Liver (tissue), 9 donors: Measurements from ENCODE around the gene PSMG2. TPM values are rescaled to one million over a fixed set of nuclear protein-coding genes. Genes with fewer than 3 reads are reported as not detected.

ENCODE experiments used
- DNase-seq: peaks from one replicate; pipeline ENCODE4 v3.0.0-alpha.2; 2017; ENCODE audit warnings: low spot score
- H3K27ac ChIP-seq, 2 donors: one replicate each; pipeline ENCODE4 v1.7.0; 2013; ENCODE audit warnings: inconsistent platforms in 2 of 2, low read length in 2 of 2, control low read depth in 1 of 2, low read depth in 1 of 2, mild to moderate bottlenecking in 1 of 2
- H3K27me3 ChIP-seq, 4 donors: one replicate each; pipeline versions ENCODE4 v1.6.1 to v1.7.0; 2013; ENCODE audit warnings: low read length in 3 of 4, inconsistent platforms in 1 of 4, mild to moderate bottlenecking in 1 of 4, moderate library complexity in 1 of 4; ENCODE audit not compliant: control insufficient read depth in 4 of 4, insufficient read depth in 4 of 4
- H3K36me3 ChIP-seq, 4 donors: one replicate each; pipeline versions ENCODE4 v1.6.1 to v1.7.0; 2013; ENCODE audit warnings: low read length in 3 of 4, mild to moderate bottlenecking in 3 of 4, low read depth in 1 of 4, moderate library complexity in 1 of 4; ENCODE audit not compliant: control insufficient read depth in 4 of 4, insufficient read depth in 3 of 4
- H3K4me1 ChIP-seq, 4 donors: one replicate each; pipeline versions ENCODE4 v1.6.1 to v1.7.0; 2013; ENCODE audit warnings: low read length in 3 of 4, mild to moderate bottlenecking in 3 of 4, moderate library complexity in 1 of 4; ENCODE audit not compliant: control insufficient read depth in 4 of 4, insufficient read depth in 4 of 4
- H3K4me3 ChIP-seq, 3 donors: one replicate each; pipeline versions ENCODE4 v1.6.1 to v1.7.0; 2013; ENCODE audit warnings: low read length in 3 of 3, control low read depth in 1 of 3, low read depth in 1 of 3, mild to moderate bottlenecking in 1 of 3
- H3K9ac ChIP-seq, 2 donors: one replicate each; pipeline ENCODE4 v1.7.0; 2013; ENCODE audit warnings: low read length in 2 of 2, mild to moderate bottlenecking in 2 of 2, moderate library complexity in 2 of 2, control low read depth in 1 of 2, low read depth in 1 of 2
- H3K9me3 ChIP-seq, 4 donors: one replicate each; pipeline versions ENCODE4 v1.6.1 to v1.7.0; 2013; ENCODE audit warnings: low read length in 3 of 4; ENCODE audit not compliant: control insufficient read depth in 4 of 4
- ATF3 ChIP-seq: IDR thresholded peaks from 2 replicates; pipeline ENCODE4 v1.6.1; 2016; ENCODE audit warnings: antibody characterized with exemption
- CTCF ChIP-seq: fragments of 150-350 bp; IDR thresholded peaks from 2 replicates; pipeline ENCODE4 v1.5.1; 2017; ENCODE audit warnings: improper control_type of control experiment, low read depth, low read length; ENCODE audit not compliant: missing input control
- EGR1 ChIP-seq, 2 donors: IDR thresholded peaks; 2 replicates each; pipeline ENCODE4 v1.6.1; 2016 to 2018; ENCODE audit warnings: antibody characterized with exemption in 2 of 2, low read depth in 2 of 2
- FOXA1 ChIP-seq: IDR thresholded peaks from 2 replicates; pipeline ENCODE4 v1.6.1; 2016; ENCODE audit warnings: antibody characterized with exemption
- FOXA2 ChIP-seq: IDR thresholded peaks from 2 replicates; pipeline ENCODE4 v1.6.1; 2016; ENCODE audit warnings: antibody characterized with exemption
- GABPA ChIP-seq, 2 donors: IDR thresholded peaks in 1 of 2; conservative IDR thresholded peaks in 1 of 2; 2 replicates each; pipeline ENCODE4 v1.6.1; 2016; ENCODE audit warnings: antibody characterized with exemption in 2 of 2, mild to moderate bottlenecking in 1 of 2, moderate library complexity in 1 of 2
- HNF4A ChIP-seq, 2 donors: conservative IDR thresholded peaks; 2 replicates each; pipeline ENCODE4 v1.6.1; 2016; ENCODE audit warnings: antibody characterized with exemption in 2 of 2, mild to moderate bottlenecking in 2 of 2
- HNF4G ChIP-seq: IDR thresholded peaks from 2 replicates; pipeline ENCODE4 v1.6.1; 2016; ENCODE audit warnings: antibody characterized with exemption
- JUND ChIP-seq, 2 donors: IDR thresholded peaks; 2 replicates each; pipeline ENCODE4 v1.6.1; 2016; ENCODE audit warnings: antibody characterized with exemption in 2 of 2
- MAX ChIP-seq: IDR thresholded peaks from 2 replicates; pipeline ENCODE4 v1.6.1; 2016; ENCODE audit warnings: antibody characterized with exemption
- NR2F2 ChIP-seq: IDR thresholded peaks from 2 replicates; pipeline ENCODE4 v1.6.1; 2016; ENCODE audit warnings: antibody characterized with exemption
- RAD21 ChIP-seq, 2 donors: IDR thresholded peaks; 2 replicates each; pipeline ENCODE4 v1.6.1; 2016; ENCODE audit warnings: antibody characterized with exemption in 2 of 2, mild to moderate bottlenecking in 2 of 2
- REST ChIP-seq: IDR thresholded peaks from 2 replicates; pipeline ENCODE4 v1.6.1; 2016; ENCODE audit warnings: antibody characterized with exemption, mild to moderate bottlenecking
- RXRA ChIP-seq, 2 donors: IDR thresholded peaks; 2 replicates each; pipeline ENCODE4 v1.6.1; 2017 to 2018; ENCODE audit warnings: antibody characterized with exemption in 2 of 2, mild to moderate bottlenecking in 1 of 2
- SP1 ChIP-seq: IDR thresholded peaks from 2 replicates; pipeline ENCODE4 v1.6.1; 2018; ENCODE audit warnings: antibody characterized with exemption, mild to moderate bottlenecking
- TAF1 ChIP-seq: conservative IDR thresholded peaks from 2 replicates; pipeline ENCODE4 v1.6.1; 2016; ENCODE audit warnings: antibody characterized with exemption, mild to moderate bottlenecking
- YY1 ChIP-seq: IDR thresholded peaks from 2 replicates; pipeline ENCODE4 v1.6.1; 2016; ENCODE audit warnings: antibody characterized with exemption, mild to moderate bottlenecking
- ZBTB33 ChIP-seq: IDR thresholded peaks from 2 replicates; pipeline ENCODE4 v1.6.1; 2016; ENCODE audit warnings: antibody characterized with exemption
- WGBS: extraction: QIAGEN DNeasy Blood & Tissue Kit; methylation state at CpG from one replicate; pipeline ENCODE4 v1.1.7; 2013; 5-methylcytosine and 5-hydroxymethylcytosine counted together
- polyA plus RNA-seq, 2 donors: library from polyadenylated mRNA; stranded (reverse) in 1 of 2; unstranded in 1 of 2; fragments of 200-250 nt in 1 of 2; fragments of >200 nt in 1 of 2; fragmentation: Nextera tagmentation in 1 of 2; extraction: Ambion mirVana in 1 of 2; gene quantifications; one replicate each; pipeline versions ENCODE4 v1.2.1 to v1.2.3, GENCODE V29; 2013 to 2015
- total RNA-seq, 2 donors: library from RNA; depleted of rRNA; stranded (reverse); fragments of >200 nt; gene quantifications; one replicate each; pipeline ENCODE4 v1.2.3, GENCODE V29; 2014
- donor health status: healthy.
- donor health status: healthy.
- donor health status: healthy.
- donor health status: healthy.
- donor health status: healthy.

Gene PSMG2
- total and polyA plus RNA-seq, 4 donors = 24.2 to 48.0 (median 36.6) TPM

- H3K4me1 ChIP-seq = no peaks in the 10 kb centered on the region
- WGBS = 84% methylated on average over 13 of the region's 13 CpGs
- no peaks in the 10 kb centered on the region for H3K27me3 ChIP-seq
- H3K9me3 ChIP-seq = no peaks in the 10 kb centered on the region
- TF ChIP-seq YY1 (no peak), SP1 (no peak), FOXA2 (no peak), NR2F2 (no peak), HNF4G (no peak), RAD21 (IDR thresholded peaks at IDR 0.05) (no peak), MAX (no peak), FOXA1 (no peak), REST (no peak), EGR1 (IDR thresholded peaks at IDR 0.05; ENCODE audit: low read depth in 2 of 2) (no peak), GABPA (IDR thresholded peaks at IDR 0.05 in 1 of 2, conservative IDR thresholded peaks at IDR 0.05 in 1 of 2) (no peak), TAF1 (no peak), HNF4A (conservative IDR thresholded peaks at IDR 0.05) (no peak), JUND (IDR thresholded peaks at IDR 0.05) (no peak), ZBTB33 (no peak), RXRA (IDR thresholded peaks at IDR 0.05) (no peak), ATF3 (no peak)
- no peaks in the 10 kb centered on the region for H3K36me3 ChIP-seq
- no peak overlapping the region for H3K4me3 ChIP-seq
- no peak overlapping the region for H3K9ac ChIP-seq
- DNase-seq = no peak
- H3K27ac ChIP-seq = no peak overlapping the region
Measured at GRCh38 chr18:12749121-12749520, 46.3 kb downstream of the PSMG2 start.

- WGBS = 87% methylated on average over 14 of the region's 14 CpGs
- no peaks in the 10 kb centered on the region for H3K4me1 ChIP-seq
- no peaks in the 10 kb centered on the region for H3K9me3 ChIP-seq
- H3K9ac ChIP-seq = no peak overlapping the region
- H3K36me3 ChIP-seq = no peaks in the 10 kb centered on the region
- H3K27me3 ChIP-seq = no peaks in the 10 kb centered on the region
- H3K27ac ChIP-seq = no peak overlapping the region
- no peak for DNase-seq
- H3K4me3 ChIP-seq = no peak overlapping the region
- TF ChIP-seq REST = no peak
- no peak for TF ChIP-seq RAD21 (IDR thresholded peaks at IDR 0.05)
- TF ChIP-seq CTCF = no peak
- no peak for TF ChIP-seq HNF4G
- TF ChIP-seq GABPA (IDR thresholded peaks at IDR 0.05 in 1 of 2, conservative IDR thresholded peaks at IDR 0.05 in 1 of 2) = no peak
- no peak for TF ChIP-seq YY1
- TF ChIP-seq SP1 = no peak
- TF ChIP-seq NR2F2 = no peak
- no peak for TF ChIP-seq RXRA (IDR thresholded peaks at IDR 0.05)
- no peak for TF ChIP-seq HNF4A (conservative IDR thresholded peaks at IDR 0.05)
- TF ChIP-seq EGR1 (IDR thresholded peaks at IDR 0.05; ENCODE audit: low read depth in 2 of 2) = no peak
- TF ChIP-seq FOXA2 = no peak
- no peak for TF ChIP-seq ZBTB33
Measured at GRCh38 chr18:12750076-12750714, 47.4 kb downstream of the PSMG2 start.
